Measurements from ENCODE around the gene ARID1B.

Gene ARID1B

GRCh38 chr6:157221049-157221816, 444.1 kb downstream of the ARID1B start:
- peak; percentile 79 to 80 for DNase-seq

- DNase-seq = no peak
Measured at GRCh38 chr6:157221817-157222175, 444.6 kb downstream of the ARID1B start.

- no peak for DNase-seq
Measured at GRCh38 chr6:157222201-157222981, 445.2 kb downstream of the ARID1B start.

- no peak for DNase-seq
Measured at GRCh38 chr6:157223021-157223430, 445.8 kb downstream of the ARID1B start.

- no peak for DNase-seq
Measured at GRCh38 chr6:157223511-157223910, 446.3 kb downstream of the ARID1B start.

GRCh38 chr6:157224178-157224950, 447.2 kb downstream of the ARID1B start:
- DNase-seq = no peak

- no peak for DNase-seq
Measured at GRCh38 chr6:157224951-157225574, 447.9 kb downstream of the ARID1B start.

GRCh38 chr6:157225575-157225995, 448.4 kb downstream of the ARID1B start:
- DNase-seq = no peak

GRCh38 chr6:157226026-157226625, 448.9 kb downstream of the ARID1B start:
- no peak for DNase-seq

GRCh38 chr6:157226761-157227160, 449.6 kb downstream of the ARID1B start:
- no peak for DNase-seq

GRCh38 chr6:157227202-157228166, 450.3 kb downstream of the ARID1B start:
- no peak for DNase-seq

- DNase-seq = no peak
Measured at GRCh38 chr6:157228426-157229131, 451.4 kb downstream of the ARID1B start.

- no peak for DNase-seq
Measured at GRCh38 chr6:157229132-157229618, 452.0 kb downstream of the ARID1B start.

GRCh38 chr6:157229713-157230112, 452.5 kb downstream of the ARID1B start:
- no peak for DNase-seq

GRCh38 chr6:157230910-157231309, 453.7 kb downstream of the ARID1B start:
- no peak for DNase-seq

GRCh38 chr6:157232161-157232895, 455.1 kb downstream of the ARID1B start:
- DNase-seq = no peak

- no peak for DNase-seq
Measured at GRCh38 chr6:157233156-157233555, 456.0 kb downstream of the ARID1B start.

- no peak for DNase-seq
Measured at GRCh38 chr6:157233686-157234085, 456.5 kb downstream of the ARID1B start.

GRCh38 chr6:157235600-157236039, 458.4 kb downstream of the ARID1B start:
- DNase-seq = peak; percentile 41 to 48

Measured in activated CD4-positive, alpha-beta T cell treated with anti-CD3 and anti-CD28 coated beads for 4 hours (primary cell).